ENCODE data around the gene MISP3. TPM values are rescaled to one million over a fixed set of nuclear protein-coding genes. Genes with fewer than 3 reads are reported as not detected.
"Not testable (repeated sequence)": the region's sequence is repeated elsewhere in the genome, so short reads cannot be mapped to it uniquely, and the experiment has no call there.

Gene MISP3
- total and polyA plus RNA-seq, 4 experiments from 2014 or later: 0.68 to 1.6 (median 1.2) TPM

DNA sequence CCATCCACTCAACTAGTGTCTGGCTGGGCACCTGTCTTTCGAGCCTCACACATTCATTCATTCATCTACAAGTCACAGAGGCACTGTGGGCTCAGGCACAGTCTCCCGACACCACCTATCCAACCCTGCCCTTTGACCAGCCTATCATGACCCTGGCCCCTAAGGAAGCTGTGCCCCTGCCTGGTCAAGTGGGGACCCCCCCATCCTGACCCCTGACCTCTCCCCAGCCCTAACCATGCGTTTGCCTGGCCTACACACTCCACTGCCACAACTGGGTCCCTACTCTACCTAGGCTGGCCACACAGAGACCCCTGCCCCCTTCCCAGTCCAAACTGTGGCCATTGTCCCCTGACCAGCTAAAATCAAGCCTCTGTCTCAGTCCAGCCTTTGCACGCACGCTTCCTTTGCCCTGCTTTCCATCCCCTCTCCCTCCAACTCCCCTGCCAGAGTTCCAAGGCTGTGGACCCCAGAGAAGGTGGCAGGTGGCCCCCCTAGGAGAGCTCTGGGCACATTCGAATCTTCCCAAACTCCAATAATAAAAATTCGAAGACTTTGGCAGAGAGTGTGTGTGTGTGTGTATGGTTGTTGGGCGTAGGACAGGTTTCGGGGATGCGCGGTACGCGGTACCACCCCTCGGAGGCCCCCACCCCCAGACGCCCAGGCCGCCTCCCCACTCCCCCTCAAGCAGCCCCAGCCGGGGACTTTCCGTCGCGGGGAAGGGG is 41.4 kb upstream of the MISP3 start:
- intact Hi-C loops (cut with micrococcal nuclease): no loop called here
- ChIA-PET POLR2A (ENCODE audit: partially characterized antibody) (interaction anchor here (0.8 to 8.0 kb wide), 56 partner anchors 9 to 867 kb away, joined by 3 to 225 read pairs (median 5); partner anchors contain the start of genes ASF1B, BRME1, C19orf53 and CC2D1A), CTCF (ENCODE audit: partially characterized antibody) (interaction anchor here (0.6 to 3.6 kb wide), 20 partner anchors 9 to 151 kb away, joined by 3 to 15 read pairs (median 4); partner anchors contain the start of genes DCAF15 and MISP3)
- peak overlapping the region; percentile 96 for H3K27ac ChIP-seq (ENCODE audit: low read depth, low read length)
- peak overlapping the region; percentile 70 to 97 for H3K4me3 ChIP-seq (ENCODE audit: low read length in 2 of 2)
- Mint-ChIP-seq H3K4me1 (peaks cover 21 to 52% (median 35%) of the 10 kb centered on the region in 4 donors), H3K4me3 (peak overlapping the region; percentile 89 to 97 (median 94)), H3K9me3 (peaks cover 0 to 2% (median 0%) of the 10 kb centered on the region in 8 donors), H3K27me3 (no peaks in the 10 kb centered on the region), H3K27ac (peak overlapping the region; percentile 93 to 99 (median 98)), H3K36me3 (peaks cover 5 to 15% of the 10 kb centered on the region in 2 donors)
- H3K36me3 ChIP-seq (ENCODE audit: insufficient read depth, low read length): no peaks in the 10 kb centered on the region
- peaks cover 35% of the 10 kb centered on the region for H3K4me1 ChIP-seq (ENCODE audit: insufficient read depth, low read length)
- no peaks in the 10 kb centered on the region for H3K27me3 ChIP-seq (ENCODE audit: insufficient read depth, low read length)
- DNase-seq: peak in 4 of 5 donors; percentile 82 to 88 (median 85)
- no peaks in the 10 kb centered on the region for H3K9me3 ChIP-seq (ENCODE audit: control insufficient read depth in 1 of 2, low read length in 2 of 2)

DNA sequence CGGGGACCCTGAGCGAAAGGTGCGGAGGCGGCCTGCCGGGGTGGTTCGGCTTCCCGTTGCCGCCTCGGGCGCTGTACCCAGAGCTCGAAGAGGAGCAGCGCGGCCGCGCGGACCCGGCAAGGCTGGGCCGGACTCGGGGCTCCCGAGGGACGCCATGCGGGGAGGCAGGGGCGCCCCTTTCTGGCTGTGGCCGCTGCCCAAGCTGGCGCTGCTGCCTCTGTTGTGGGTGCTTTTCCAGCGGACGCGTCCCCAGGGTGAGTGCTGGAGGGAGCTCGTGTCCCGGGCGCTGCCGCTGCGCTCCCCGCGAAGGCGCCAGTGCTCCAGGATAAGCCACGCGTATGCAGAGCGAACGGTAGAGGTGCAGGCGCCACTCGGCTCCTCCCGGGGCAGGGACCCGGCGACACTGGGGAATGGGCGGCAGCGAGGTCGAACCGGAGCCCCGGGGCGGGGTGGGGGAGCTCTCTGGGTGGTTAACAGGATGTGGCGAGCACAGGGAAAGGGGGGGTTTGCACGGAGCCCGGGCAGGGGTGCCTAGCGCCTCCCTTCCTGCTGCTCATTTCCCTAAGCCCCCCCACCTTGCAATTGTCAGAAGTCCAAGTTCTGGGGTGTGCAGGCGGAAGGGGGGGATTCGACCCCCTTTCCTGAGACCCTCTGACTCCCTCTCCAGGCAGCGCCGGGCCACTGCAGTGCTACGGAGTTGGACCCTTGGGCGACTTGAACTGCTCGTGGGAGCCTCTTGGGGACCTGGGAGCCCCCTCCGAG is 40.7 kb upstream of the MISP3 start, which contains the start of gene IL27RA:
Gene IL27RA, plus strand, starts transcription at position 44 of the 762 bp plus-strand sequence. Its CDS starts 111 bp downstream, at position 155.
- intact Hi-C loops (cut with micrococcal nuclease): loop anchor here (1.0 to 2.0 kb wide), 5 partner anchors 26 to 152 kb away; partner anchors contain the start of genes MISP3 and RFX1
- Histone ChIP-seq H3K36me3 (ENCODE audit: insufficient read depth, low read length) (no peaks in the 10 kb centered on the region), H3K4me1 (ENCODE audit: insufficient read depth, low read length) (peaks cover 30% of the 10 kb centered on the region), H3K9me3 (ENCODE audit: control insufficient read depth in 1 of 2, low read length in 2 of 2) (no peaks in the 10 kb centered on the region), H3K27me3 (ENCODE audit: insufficient read depth, low read length) (no peaks in the 10 kb centered on the region), H3K4me3 (ENCODE audit: low read length in 2 of 2) (peak within 1 kb of the TSS; percentile 70 to 97), H3K27ac (ENCODE audit: low read depth, low read length) (peak within 1 kb of the TSS; percentile 96)
- CTCF ChIA-PET (ENCODE audit: partially characterized antibody): interaction anchor here (0.6 to 3.6 kb wide), 20 partner anchors 8 to 152 kb away, joined by 3 to 15 read pairs (median 4); partner anchors contain the start of genes DCAF15 and MISP3
- H3K27ac Mint-ChIP-seq: peak within 1 kb of the TSS; percentile 93 to 99 (median 98)
- DNase-seq: peak; percentile 84 to 88 (median 87)
- peaks cover 0 to 2% (median 0%) of the 10 kb centered on the region in 8 donors for H3K9me3 Mint-ChIP-seq
- H3K4me3 Mint-ChIP-seq: peak within 1 kb of the TSS; percentile 89 to 97 (median 94)
- H3K36me3 Mint-ChIP-seq: peaks cover 9 to 22% of the 10 kb centered on the region in 2 donors
- H3K27me3 Mint-ChIP-seq: no peaks in the 10 kb centered on the region
- H3K4me1 Mint-ChIP-seq: peaks cover 23 to 56% (median 37%) of the 10 kb centered on the region in 4 donors
- POLR2A ChIA-PET (ENCODE audit: partially characterized antibody): interaction anchor here (0.5 to 8.0 kb wide), 59 partner anchors 9 to 1087 kb away, joined by 3 to 225 read pairs (median 5); partner anchors contain the start of genes ASF1B, BRME1, C19orf53 and CC2D1A

DNA sequence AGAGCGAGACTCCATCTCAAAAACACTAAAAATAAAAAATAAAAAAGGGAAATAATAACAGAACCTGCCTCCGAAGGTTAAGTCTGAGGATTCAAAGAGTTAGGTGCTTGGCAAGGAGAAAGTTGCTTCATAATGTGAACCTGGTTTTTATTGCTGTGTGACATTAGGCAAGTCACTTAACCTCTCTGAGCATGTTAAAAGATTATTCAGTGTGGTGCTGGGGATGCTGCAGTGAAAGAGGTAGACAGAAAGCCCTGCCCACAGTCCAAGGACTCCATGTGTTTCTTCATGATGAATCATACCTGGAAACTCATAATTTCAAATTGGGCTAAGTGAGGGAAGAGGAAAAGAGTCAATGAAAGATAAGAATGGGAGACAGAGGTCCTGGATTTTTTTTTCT is 38.6 kb upstream of the MISP3 start:
- H3K4me3 ChIP-seq (ENCODE audit: low read length in 2 of 2): no peak overlapping the region
- Mint-ChIP-seq H3K9me3 (peaks cover 0 to 1% (median 0%) of the 10 kb centered on the region in 8 donors), H3K27me3 (no peaks in the 10 kb centered on the region), H3K36me3 (peaks cover 9 to 38% of the 10 kb centered on the region in 2 donors), H3K4me3 (peak overlapping the region; percentile 46 to 74 (median 63)), H3K4me1 (peaks cover 24 to 53% (median 38%) of the 10 kb centered on the region in 4 donors), H3K27ac (peak overlapping the region; percentile 38 to 89 (median 77))
- H3K27me3 ChIP-seq (ENCODE audit: insufficient read depth, low read length): no peaks in the 10 kb centered on the region
- intact Hi-C loops (cut with micrococcal nuclease): loop anchor here (2.0 kb wide), 2 partner anchors 39 to 131 kb away; partner anchors contain the start of gene MISP3
- ChIA-PET POLR2A (ENCODE audit: partially characterized antibody) (interaction anchor here (0.8 to 8.0 kb wide), 3 partner anchors 23 to 49 kb away, joined by 3 to 225 read pairs (median 117); partner anchors contain the start of gene RFX1), CTCF (ENCODE audit: partially characterized antibody) (interaction anchor here (1.4 to 1.8 kb wide), 3 partner anchors 9 to 153 kb away, joined by 4 to 5 read pairs (median 4); no protein-coding TSS in a partner anchor)
- H3K36me3 ChIP-seq (ENCODE audit: insufficient read depth, low read length): peaks cover 4% of the 10 kb centered on the region
- no peak for DNase-seq
- peaks cover 30% of the 10 kb centered on the region for H3K4me1 ChIP-seq (ENCODE audit: insufficient read depth, low read length)
- no peak overlapping the region for H3K27ac ChIP-seq (ENCODE audit: low read depth, low read length)
- no peaks in the 10 kb centered on the region for H3K9me3 ChIP-seq (ENCODE audit: control insufficient read depth in 1 of 2, low read length in 2 of 2)

DNA sequence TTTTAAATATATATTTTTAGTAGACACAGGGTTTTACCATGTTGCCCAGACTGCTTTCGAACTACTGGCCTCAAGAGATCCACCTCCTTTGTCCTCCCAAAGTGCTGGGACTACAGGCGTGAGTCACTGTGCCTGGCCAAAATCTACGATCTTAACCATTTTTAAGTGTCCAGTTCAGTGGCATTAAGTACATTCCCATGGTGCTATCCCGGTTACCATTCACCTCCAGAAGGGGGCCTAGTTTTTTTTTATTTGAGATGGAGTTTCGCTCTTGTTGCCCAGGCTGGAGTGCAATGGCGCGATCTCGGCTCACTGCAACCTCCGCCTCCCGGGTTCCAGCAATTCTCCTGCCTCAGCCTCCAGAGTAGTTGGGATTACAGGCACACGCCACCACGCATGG is 37.4 kb upstream of the MISP3 start:
- Mint-ChIP-seq H3K4me3 (peak overlapping the region in 4 of 8 donors; percentile 8 to 35 (median 20)), H3K27ac (peak overlapping the region in 2 of 7 donors; percentile 19 to 51), H3K36me3 (peaks cover 12 to 49% of the 10 kb centered on the region in 2 donors), H3K4me1 (peaks cover 22 to 49% (median 35%) of the 10 kb centered on the region in 4 donors)
- H3K9me3 ChIP-seq (ENCODE audit: control insufficient read depth in 1 of 2, low read length in 2 of 2); DNase-seq; H3K9me3 Mint-ChIP-seq; H3K27ac ChIP-seq (ENCODE audit: low read depth, low read length); H3K27me3 ChIP-seq (ENCODE audit: insufficient read depth, low read length); H3K27me3 Mint-ChIP-seq; intact Hi-C loops (cut with micrococcal nuclease); H3K4me3 ChIP-seq (ENCODE audit: low read length in 2 of 2): not testable (repeated sequence)
- peaks cover 16% of the 10 kb centered on the region for H3K36me3 ChIP-seq (ENCODE audit: insufficient read depth, low read length)
- CTCF ChIA-PET (ENCODE audit: partially characterized antibody): interaction anchor here (0.6 to 2.8 kb wide), 5 partner anchors 12 to 155 kb away, joined by 3 to 17 read pairs (median 4); no protein-coding TSS in a partner anchor
- POLR2A ChIA-PET (ENCODE audit: partially characterized antibody): interaction anchor here (0.7 to 6.4 kb wide), 2 partner anchors 50 to 94 kb away, joined by 3 to 117 read pairs; no protein-coding TSS in a partner anchor
- peaks cover 29% of the 10 kb centered on the region for H3K4me1 ChIP-seq (ENCODE audit: insufficient read depth, low read length)

DNA sequence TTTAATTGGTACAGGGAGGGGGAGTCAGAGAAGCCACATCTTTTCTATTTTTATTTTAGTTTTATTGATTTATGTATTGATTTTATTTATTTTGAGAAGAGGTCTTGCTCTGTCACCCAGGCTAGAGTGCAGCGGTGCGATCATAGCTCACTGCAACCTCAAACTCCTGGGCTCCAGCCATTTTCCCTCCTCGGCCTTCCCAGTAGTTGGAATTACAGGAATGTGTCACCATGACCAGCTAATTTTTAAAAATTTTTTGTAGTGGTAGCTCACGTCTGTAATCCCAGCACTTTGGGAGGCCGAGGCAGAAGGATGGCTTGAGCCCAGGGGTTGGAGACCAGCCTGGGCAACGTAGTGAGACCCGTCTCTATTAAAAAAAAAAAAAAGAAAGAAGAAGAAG is 36.9 kb upstream of the MISP3 start:
- H3K36me3 Mint-ChIP-seq: peaks cover 12 to 52% of the 10 kb centered on the region in 2 donors
- DNase-seq: no peak
- Histone ChIP-seq H3K36me3 (ENCODE audit: insufficient read depth, low read length) (peaks cover 19% of the 10 kb centered on the region), H3K27me3 (ENCODE audit: insufficient read depth, low read length) (no peaks in the 10 kb centered on the region), H3K27ac (ENCODE audit: low read depth, low read length) (no peak overlapping the region), H3K4me3 (ENCODE audit: low read length in 2 of 2) (no peak overlapping the region), H3K4me1 (ENCODE audit: insufficient read depth, low read length) (peaks cover 23% of the 10 kb centered on the region), H3K9me3 (ENCODE audit: control insufficient read depth in 1 of 2, low read length in 2 of 2) (no peaks in the 10 kb centered on the region)
- H3K27me3 Mint-ChIP-seq: no peaks in the 10 kb centered on the region
- CTCF ChIA-PET (ENCODE audit: partially characterized antibody): interaction anchor here (1.0 to 2.8 kb wide), 4 partner anchors 13 to 155 kb away, joined by 3 to 17 read pairs (median 4); no protein-coding TSS in a partner anchor
- H3K27ac Mint-ChIP-seq: peak overlapping the region in 1 of 7 donors; percentile 46
- H3K4me1 Mint-ChIP-seq: peaks cover 21 to 45% (median 31%) of the 10 kb centered on the region in 4 donors
- no peak overlapping the region for H3K4me3 Mint-ChIP-seq
- intact Hi-C loops (cut with micrococcal nuclease): no loop called here
- peaks cover 0 to 1% (median 0%) of the 10 kb centered on the region in 8 donors for H3K9me3 Mint-ChIP-seq
- POLR2A ChIA-PET (ENCODE audit: partially characterized antibody): interaction anchor here (0.7 kb wide), 1 partner anchor 94 kb away, joined by 3 read pairs; no protein-coding TSS in a partner anchor

DNA sequence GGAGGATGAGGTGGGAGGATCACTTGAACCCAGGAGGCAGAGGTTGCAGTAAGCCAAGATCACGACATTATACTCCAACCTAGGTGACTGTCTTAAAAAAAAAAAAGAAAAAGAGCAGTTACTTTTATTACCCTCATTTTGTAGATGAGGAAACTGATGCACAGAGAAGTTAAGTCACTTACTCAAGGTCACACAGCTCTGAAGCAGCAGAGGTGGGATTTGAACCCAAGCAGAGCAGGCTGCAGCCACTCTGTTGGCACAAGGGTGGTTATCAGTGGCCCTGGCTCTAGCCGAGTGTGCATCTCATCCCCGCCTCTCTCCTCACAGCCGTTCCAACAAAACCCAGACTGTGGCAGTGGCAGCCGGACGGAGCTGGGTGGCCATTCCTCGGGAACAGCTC is 33.4 kb upstream of the MISP3 start:
- Histone ChIP-seq H3K27ac (ENCODE audit: low read depth, low read length) (no peak overlapping the region), H3K4me3 (ENCODE audit: low read length in 2 of 2) (no peak overlapping the region), H3K27me3 (ENCODE audit: insufficient read depth, low read length) (no peaks in the 10 kb centered on the region), H3K9me3 (ENCODE audit: control insufficient read depth in 1 of 2, low read length in 2 of 2) (no peaks in the 10 kb centered on the region), H3K4me1 (ENCODE audit: insufficient read depth, low read length) (peaks cover 18% of the 10 kb centered on the region), H3K36me3 (ENCODE audit: insufficient read depth, low read length) (peaks cover 39% of the 10 kb centered on the region)
- intact Hi-C loops (cut with micrococcal nuclease): no loop called here
- CTCF ChIA-PET (ENCODE audit: partially characterized antibody): interaction anchor here (1.2 kb wide), 1 partner anchor 9 kb away, joined by 4 read pairs; no protein-coding TSS in a partner anchor
- POLR2A ChIA-PET (ENCODE audit: partially characterized antibody): no interaction called here
- Mint-ChIP-seq H3K27ac (peak overlapping the region in 4 of 7 donors; percentile 23 to 69 (median 60)), H3K36me3 (peaks cover 19 to 57% of the 10 kb centered on the region in 2 donors), H3K4me3 (peak overlapping the region in 1 of 8 donors; percentile 59), H3K9me3 (peaks cover 0 to 1% (median 0%) of the 10 kb centered on the region in 8 donors), H3K27me3 (no peaks in the 10 kb centered on the region), H3K4me1 (peaks cover 10 to 39% (median 18%) of the 10 kb centered on the region in 4 donors)
- DNase-seq: no peak
